Measurements from ENCODE around the gene ATF5. TPM values are rescaled to one million over a fixed set of nuclear protein-coding genes. Genes with fewer than 3 reads are reported as not detected.

The ATF5 gene
- total RNA-seq, 6 experiments from 2014 or later = 475 to 1,724 (median 619) TPM

GRCh38 chr19:49977881-49978280, 48.9 kb downstream of the ATF5 start:
- H3K4me3 ChIP-seq = no peak overlapping the region
- intact Hi-C loops (cut with DNase I) = no loop called here
- no peak for TF ChIP-seq POLR2A (IDR thresholded peaks at IDR 0.05)
- no peak for TF ChIP-seq CTCF (IDR thresholded peaks at IDR 0.05)
- DNase-seq (no peak), ATAC-seq (no peak)
- H3K27ac ChIP-seq = no peak overlapping the region
- H3K36me3 ChIP-seq = peaks cover 0 to 3% (median under 1%) of the 10 kb centered on the region in 4 donors
- H3K9me3 ChIP-seq = no peaks in the 10 kb centered on the region
- no peaks in the 10 kb centered on the region for H3K27me3 ChIP-seq
- H3K4me1 ChIP-seq = no peaks in the 10 kb centered on the region
- no CpG with 5 or more reads among the region's 18 CpGs for WGBS (ENCODE audit: insufficient coverage, low coverage, low lambda C conversion rate, missing lambda C conversion rate)

GRCh38 chr19:49978324-49978723, 49.3 kb downstream of the ATF5 start:
- H3K4me3 ChIP-seq = no peak overlapping the region
- H3K27me3 ChIP-seq = no peaks in the 10 kb centered on the region
- 74% methylated on average over 7 of the region's 11 CpGs for WGBS (ENCODE audit: insufficient coverage, low coverage, low lambda C conversion rate, missing lambda C conversion rate)
- peaks cover 0 to 3% (median under 1%) of the 10 kb centered on the region in 4 donors for H3K36me3 ChIP-seq
- intact Hi-C loops (cut with DNase I) = no loop called here
- ATAC-seq (no peak), DNase-seq (no peak)
- no peaks in the 10 kb centered on the region for H3K4me1 ChIP-seq
- TF ChIP-seq POLR2A (IDR thresholded peaks at IDR 0.05) = no peak
- TF ChIP-seq CTCF (IDR thresholded peaks at IDR 0.05) = no peak
- H3K27ac ChIP-seq = no peak overlapping the region
- no peaks in the 10 kb centered on the region for H3K9me3 ChIP-seq

GRCh38 chr19:49981603-49982593, 52.9 kb downstream of the ATF5 start:
- Histone ChIP-seq H3K27ac (no peak overlapping the region), H3K27me3 (no peaks in the 10 kb centered on the region)

More at GRCh38 chr19:49981603-49982593, 52.9 kb downstream of the ATF5 start:
- 89% methylated on average over 14 of the region's 21 CpGs for WGBS (ENCODE audit: insufficient coverage, low coverage, low lambda C conversion rate, missing lambda C conversion rate)
- intact Hi-C loops (cut with DNase I) = no loop called here
- ATAC-seq = peak in 1 of 4 donors; percentile 9
- Histone ChIP-seq H3K4me1 (no peaks in the 10 kb centered on the region), H3K36me3 (peaks cover 0 to 17% (median 4%) of the 10 kb centered on the region in 4 donors), H3K4me3 (no peak overlapping the region), H3K9me3 (no peaks in the 10 kb centered on the region)
- DNase-seq = no peak
- no peak for TF ChIP-seq POLR2A (IDR thresholded peaks at IDR 0.05)
- no peak for TF ChIP-seq CTCF (IDR thresholded peaks at IDR 0.05)

Small RNAs within 50 kb of the gene (microRNA-seq; reads per million reads assigned to microRNA genes)
- gene MIR4750 = 1.2 to 2.6 reads per million in 2 donors

Other genes starting within 250 kb of the ATF5 start
- gene ADM5, start 239.6 kb upstream of the ATF5 start, total RNA-seq = under 1 TPM; 0.19 to 0.70 (median 0.51) TPM
- 1 to 10 TPM in 3 of 6 experiments, under 1 TPM in 3; 0.43 to 6.7 (median 0.97) TPM for gene CPT1C, start 238.1 kb upstream of the ATF5 start, total RNA-seq
- gene TSKS, start 165.9 kb upstream of the ATF5 start, total RNA-seq = not detected
- 100 to 1,000 TPM in 1 of 6 experiments, 10 to 100 TPM in 5; 38.7 to 103 (median 49.8) TPM for gene AP2A1, start 162.2 kb upstream of the ATF5 start, total RNA-seq
- 10 to 100 TPM in 1 of 6 experiments, 1 to 10 TPM in 5; 3.7 to 10.7 (median 6.3) TPM for gene FUZ, start 115.9 kb upstream of the ATF5 start, total RNA-seq
- 10 to 100 TPM in 5 of 6 experiments, 1 to 10 TPM in 1; 9.9 to 16.3 (median 11.8) TPM for gene MED25, start 110.9 kb upstream of the ATF5 start, total RNA-seq
- 10 to 100 TPM; 44.4 to 93.0 (median 69.6) TPM for gene PTOV1, start 78.0 kb upstream of the ATF5 start, total RNA-seq
- 10 to 100 TPM; 21.0 to 37.5 (median 27.9) TPM for gene PNKP, start 61.6 kb upstream of the ATF5 start, total RNA-seq
- gene AKT1S1, start 51.9 kb upstream of the ATF5 start, total RNA-seq = 10 to 100 TPM; 18.2 to 27.0 (median 22.4) TPM
- 10 to 100 TPM; 12.6 to 38.1 (median 27.8) TPM for gene TBC1D17, start 51.5 kb upstream of the ATF5 start, total RNA-seq
- 1 to 10 TPM in 2 of 6 experiments, under 1 TPM in 1, not detected in 3; 0.56 to 4.2 (median 1.0) TPM for gene IL4I1, start 32.3 kb upstream of the ATF5 start, total RNA-seq
- 10 to 100 TPM in 5 of 6 experiments, 1 to 10 TPM in 1; 9.3 to 55.5 (median 32.6) TPM for gene NUP62, start 299 bp downstream of the ATF5 start, total RNA-seq
- gene SIGLEC11, start 32.0 kb downstream of the ATF5 start, total RNA-seq = 1 to 10 TPM in 5 of 6 experiments, under 1 TPM in 1; 0.74 to 3.0 (median 1.7) TPM
- gene VRK3, start 96.2 kb downstream of the ATF5 start, total RNA-seq = 10 to 100 TPM; 29.6 to 44.2 (median 33.0) TPM
- gene ZNF473, start 96.8 kb downstream of the ATF5 start, total RNA-seq = 1 to 10 TPM; 3.1 to 6.0 (median 3.6) TPM
- not detected for gene IZUMO2, start 234.1 kb downstream of the ATF5 start, total RNA-seq

All from right lobe of liver (tissue), 6 donors.